Endothelial cell of umbilical vein (primary cell): ENCODE measurements around the gene SLC38A6. TPM values are rescaled to one million over a fixed set of nuclear protein-coding genes. Genes with fewer than 3 reads are reported as not detected.

Source experiments
- BruUV-seq: library from RNA; stranded (reverse); fragments of 400-500 nt; replicated peaks from 2 replicates; lab custom pipeline; 2021; lab: Mats Ljungman, UMichigan
- CTCF ChIA-PET: fragments of 300-600, 350-600 bp; sonication (Branson Sonifier 250); formaldehyde crosslinking; loops from one replicate; lab custom pipeline; 2021; ENCODE audit warnings: antibody characterized with exemption, inconsistent platforms; lab: Charles Lee
- POLR2A ChIA-PET: fragments of 300-600, 350-600 bp; sonication (Branson Sonifier 250); formaldehyde crosslinking; loops from one replicate; lab custom pipeline; 2021; ENCODE audit warnings: antibody characterized with exemption, inconsistent platforms; lab: Charles Lee
- DNase-seq: peaks from one replicate; pipeline ENCODE4 v3.0.0-alpha.2; 2011; ENCODE audit warnings: low read depth, low spot score
- FAIRE-seq: peaks from 2 replicates; lab custom pipeline; 2011; peaks lifted over from hg19 to GRCh38; lab: Jason Lieb, UNC
- H2AFZ ChIP-seq: 2 replicates; pipeline ENCODE4 v1.6.0; 2012; ENCODE audit warnings: low read depth, low read length, control low read depth, inconsistent platforms
- H3K27ac ChIP-seq: 2 replicates; pipeline ENCODE4 v1.5.1; 2011; ENCODE audit warnings: low read depth, mild to moderate bottlenecking, control low read depth, low read length, moderate library complexity; ENCODE audit not compliant: insufficient read depth
- H3K27me3 ChIP-seq, 2 experiments: 2 replicates each; pipeline versions ENCODE4 v1.6.0 to v1.6.1; 2011; ENCODE audit warnings: low read length in 2 of 2, mixed read lengths in 1 of 2; ENCODE audit not compliant: control insufficient read depth in 2 of 2, insufficient read depth in 2 of 2
- H3K36me3 ChIP-seq, 2 experiments: 2 replicates in 1 of 2; 3 replicates in 1 of 2; pipeline ENCODE4 v1.5.1; 2011; ENCODE audit warnings: low read length in 2 of 2, mild to moderate bottlenecking in 1 of 2, moderate library complexity in 1 of 2; ENCODE audit not compliant: control insufficient read depth in 2 of 2, insufficient read depth in 2 of 2; ENCODE audit errors: extremely low read depth in 1 of 2
- H3K4me1 ChIP-seq: 3 replicates; pipeline ENCODE4 v1.5.1; 2011; ENCODE audit warnings: mild to moderate bottlenecking, low read length; ENCODE audit not compliant: control insufficient read depth, insufficient read depth; ENCODE audit errors: extremely low read depth
- H3K4me2 ChIP-seq: 2 replicates; pipeline ENCODE4 v1.6.1; 2011; ENCODE audit warnings: low read length, control low read depth, mixed read lengths; ENCODE audit not compliant: insufficient read depth
- H3K4me3 ChIP-seq, 3 experiments: fragments of 200-600 bp in 1 of 3; sonication (generic), shearing (Covaris generic) in 1 of 3; replicated peaks in 1 of 3; 2 replicates each; pipeline ENCODE4 v1.5.1; 2011 to 2016; ENCODE audit warnings: control low read depth in 3 of 3, low read length in 3 of 3, mild to moderate bottlenecking in 2 of 3, inconsistent platforms in 1 of 3, low read depth in 1 of 3, moderate library complexity in 1 of 3; ENCODE audit not compliant: insufficient read depth in 1 of 3
- H3K79me2 ChIP-seq: 2 replicates; pipeline ENCODE4 v1.6.0; 2012; ENCODE audit warnings: low read length, inconsistent platforms; ENCODE audit not compliant: control insufficient read depth, insufficient read depth
- H3K9ac ChIP-seq: replicated peaks from 2 replicates; pipeline ENCODE3; 2011; ENCODE audit warnings: low read length, control low read depth; ENCODE audit not compliant: insufficient read depth; ENCODE audit errors: extremely low read depth
- H3K9me1 ChIP-seq: replicated peaks from 3 replicates; pipeline ENCODE4 v1.6.0; 2011; ENCODE audit warnings: mild to moderate bottlenecking, low read length; ENCODE audit not compliant: control insufficient read depth, insufficient read depth; ENCODE audit errors: extremely low read depth
- H3K9me3 ChIP-seq: replicated peaks from 2 replicates; pipeline ENCODE4 v1.5.1; 2012; ENCODE audit warnings: low read length, inconsistent platforms; ENCODE audit not compliant: control insufficient read depth, insufficient read depth
- H4K20me1 ChIP-seq: replicated peaks from 2 replicates; pipeline ENCODE3; 2011; ENCODE audit warnings: mild to moderate bottlenecking, low read length; ENCODE audit not compliant: control insufficient read depth, insufficient read depth; ENCODE audit errors: extremely low read depth
- EZH2 ChIP-seq: IDR thresholded peaks from 2 replicates; pipeline ENCODE4 v1.6.1; 2012; ENCODE audit warnings: borderline replicate concordance, low read depth, mild to moderate bottlenecking, moderate library complexity, low read length, inconsistent platforms; ENCODE audit not compliant: severe bottlenecking
- FOS ChIP-seq: IDR thresholded peaks from 2 replicates; pipeline ENCODE4 v1.6.1; 2011; ENCODE audit warnings: mild to moderate bottlenecking, low read length, moderate library complexity, borderline replicate concordance; ENCODE audit not compliant: insufficient read depth
- GATA2 ChIP-seq: IDR thresholded peaks from 2 replicates; pipeline ENCODE4 v1.7.0; 2011; ENCODE audit warnings: low read depth, mild to moderate bottlenecking, moderate library complexity, mixed read lengths, low read length; ENCODE audit not compliant: insufficient read length, insufficient read depth
- MYC ChIP-seq: IDR thresholded peaks from one replicate; pipeline ENCODE4 v1.6.1; 2011; ENCODE audit warnings: mild to moderate bottlenecking, low read depth, low read length
- POLR2A ChIP-seq: IDR thresholded peaks from 2 replicates; pipeline ENCODE4 v1.6.1; 2012; ENCODE audit warnings: low read depth, mild to moderate bottlenecking, control low read depth, low read length
- POLR2AphosphoS5 ChIP-seq: IDR thresholded peaks from 2 replicates; pipeline ENCODE4 v1.6.1; 2012; ENCODE audit warnings: low read depth, mild to moderate bottlenecking, control low read depth, low read length, moderate library complexity; ENCODE audit not compliant: insufficient read depth
- dilution Hi-C: fragments of 300-500 bp; cut with MboI; formaldehyde crosslinking; loops from one replicate; pipeline ENCODE4 v1.15.0; 2019; ENCODE audit warnings: low sequenced_read_pairs; ENCODE audit not compliant: extremely low pct_ligation_motif_present
- intact Hi-C: fragments of 100-400 bp; cut with micrococcal nuclease; formaldehyde crosslinking; loops from one replicate; pipeline ENCODE4 v1.10.0; 2022
- polyA plus RNA-seq, 4 experiments: library from polyadenylated mRNA; depleted of rRNA in 3 of 4; stranded (reverse) in 3 of 4; unstranded in 1 of 4; fragments of >200 nt; gene quantifications; 2 replicates each; pipeline versions ENCODE4 v1.2.1 to v1.2.3, GENCODE V29; 2011 to 2012; ENCODE audit warnings: missing spikeins in 1 of 4
- total RNA-seq: library from RNA; stranded (reverse); gene quantifications from 2 replicates; pipeline ENCODE4 v1.2.3, GENCODE V29; 2021
- TF ChIP-seq, protein P1 (sequence below), 2 donors: IDR thresholded peaks; 1 replicate in 1 of 2; 2 replicates in 1 of 2; pipeline ENCODE4 v1.5.1; 2011; ENCODE audit warnings: low read length in 2 of 2, mild to moderate bottlenecking in 2 of 2, moderate library complexity in 2 of 2, control low read depth in 1 of 2, inconsistent platforms in 1 of 2, low read depth in 1 of 2; ENCODE audit not compliant: insufficient read depth in 1 of 2; ENCODE audit errors: extremely low read depth in 1 of 2
- TF ChIP-seq, protein P2 (sequence below): IDR thresholded peaks from 2 replicates; pipeline ENCODE4 v1.6.1; 2011; ENCODE audit not compliant: insufficient read depth, insufficient read length

Gene SLC38A6
- total and polyA plus RNA-seq, 2 donors (not counting 3 experiments of a cell fraction or from before 2014, with no cell fraction given) = 17.3 to 24.6 TPM

DNA sequence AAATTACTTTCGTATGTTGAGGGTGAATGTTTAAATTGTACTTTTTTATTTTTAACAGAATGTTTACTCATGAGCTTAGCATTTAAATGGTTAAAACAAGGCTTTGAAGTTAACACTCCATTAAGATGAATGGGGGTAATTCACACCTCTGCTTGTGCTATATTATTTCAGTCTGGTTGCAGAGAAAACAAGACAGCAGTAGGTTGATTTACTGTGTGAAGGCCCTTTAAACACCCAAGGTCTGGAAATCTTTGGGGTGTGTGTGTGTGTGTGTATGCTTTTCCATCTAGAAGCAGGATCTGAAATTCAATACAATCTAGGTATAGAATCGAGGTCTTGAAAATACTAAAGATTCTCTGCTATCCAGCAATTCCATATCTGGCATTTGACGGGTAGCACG, 83.8 kb downstream of the SLC38A6 start:
- TF ChIP-seq GATA2 = no peak
- no peak for TF ChIP-seq POLR2AphosphoS5
- no peak for TF ChIP-seq FOS
- TF ChIP-seq, protein P1, sequence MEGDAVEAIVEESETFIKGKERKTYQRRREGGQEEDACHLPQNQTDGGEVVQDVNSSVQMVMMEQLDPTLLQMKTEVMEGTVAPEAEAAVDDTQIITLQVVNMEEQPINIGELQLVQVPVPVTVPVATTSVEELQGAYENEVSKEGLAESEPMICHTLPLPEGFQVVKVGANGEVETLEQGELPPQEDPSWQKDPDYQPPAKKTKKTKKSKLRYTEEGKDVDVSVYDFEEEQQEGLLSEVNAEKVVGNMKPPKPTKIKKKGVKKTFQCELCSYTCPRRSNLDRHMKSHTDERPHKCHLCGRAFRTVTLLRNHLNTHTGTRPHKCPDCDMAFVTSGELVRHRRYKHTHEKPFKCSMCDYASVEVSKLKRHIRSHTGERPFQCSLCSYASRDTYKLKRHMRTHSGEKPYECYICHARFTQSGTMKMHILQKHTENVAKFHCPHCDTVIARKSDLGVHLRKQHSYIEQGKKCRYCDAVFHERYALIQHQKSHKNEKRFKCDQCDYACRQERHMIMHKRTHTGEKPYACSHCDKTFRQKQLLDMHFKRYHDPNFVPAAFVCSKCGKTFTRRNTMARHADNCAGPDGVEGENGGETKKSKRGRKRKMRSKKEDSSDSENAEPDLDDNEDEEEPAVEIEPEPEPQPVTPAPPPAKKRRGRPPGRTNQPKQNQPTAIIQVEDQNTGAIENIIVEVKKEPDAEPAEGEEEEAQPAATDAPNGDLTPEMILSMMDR (IDR thresholded peaks at IDR 0.05; ENCODE audit: extremely low read depth in 1 of 2, insufficient read depth in 1 of 2, low read depth in 1 of 2, low read length in 2 of 2) = no peak
- TF ChIP-seq, protein P2, sequence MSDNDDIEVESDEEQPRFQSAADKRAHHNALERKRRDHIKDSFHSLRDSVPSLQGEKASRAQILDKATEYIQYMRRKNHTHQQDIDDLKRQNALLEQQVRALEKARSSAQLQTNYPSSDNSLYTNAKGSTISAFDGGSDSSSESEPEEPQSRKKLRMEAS = no peak
- no peak for TF ChIP-seq MYC
- TF ChIP-seq EZH2 = no peak
- TF ChIP-seq POLR2A = no peak
- Histone ChIP-seq H3K4me2 (no peak overlapping the region), H3K27ac (no peak overlapping the region), H3K36me3 (no peaks in the 10 kb centered on the region), H3K9ac (no peak overlapping the region), H3K4me3 (no peak overlapping the region), H3K79me2 (no peaks in the 10 kb centered on the region), H2AFZ (no peak overlapping the region), H4K20me1 (no peaks in the 10 kb centered on the region), H3K27me3 (no peaks in the 10 kb centered on the region), H3K4me1 (no peaks in the 10 kb centered on the region), H3K9me3 (no peaks in the 10 kb centered on the region), H3K9me1 (no peaks in the 10 kb centered on the region)
- ChIA-PET CTCF (interaction anchor here (1.1 to 1.7 kb wide), 3 partner anchors 14 to 39 kb away, joined by 3 to 6 read pairs (median 3); no protein-coding TSS in a partner anchor), POLR2A (no interaction called here)
- FAIRE-seq = no peak
- DNase-seq = no peak
- no TSS peak for BruUV-seq
- intact Hi-C loops (no loop called here), dilution Hi-C loops (no loop called here)
